BJ (cell line): ENCODE measurements around the gene DDX3X. TPM values are rescaled to one million over a fixed set of nuclear protein-coding genes. Genes with fewer than 3 reads are reported as not detected.

Experiments
- CTCF ChIA-PET: fragments of 350-600 bp; formaldehyde crosslinking; extraction: SDS; loops from one replicate; lab custom pipeline; 2021; ENCODE audit warnings: antibody characterized with exemption, inconsistent platforms; lab: Yijun Ruan, JAX
- POLR2A ChIA-PET: fragments of 300-600 bp; sonication (Branson Sonifier 250); formaldehyde crosslinking; extraction: SDS; loops from one replicate; lab custom pipeline; 2021; ENCODE audit warnings: antibody characterized with exemption; lab: Charles Lee
- DNase-seq: peaks from one replicate; pipeline ENCODE4 v3.0.0-alpha.2; 2011; ENCODE audit warnings: low read depth
- H3K27me3 ChIP-seq: 2 replicates; pipeline ENCODE4 v1.6.0; 2011; ENCODE audit warnings: low read length; ENCODE audit not compliant: control insufficient read depth, insufficient read depth
- H3K36me3 ChIP-seq: 2 replicates; pipeline ENCODE4 v1.5.1; 2011; ENCODE audit warnings: low read length; ENCODE audit not compliant: control insufficient read depth, insufficient read depth
- H3K4me3 ChIP-seq: 2 replicates; pipeline ENCODE4 v1.5.1; 2011; ENCODE audit warnings: low read depth, mild to moderate bottlenecking, control low read depth, low read length
- polyA plus RNA-seq: library from polyadenylated mRNA; depleted of rRNA; stranded (reverse); fragments of >200 nt; gene quantifications from 2 replicates; pipeline ENCODE4 v1.2.3, GENCODE V29; 2011
- TF ChIP-seq, protein P1 (sequence below): IDR thresholded peaks from 2 replicates; pipeline ENCODE4 v1.5.1; 2011; ENCODE audit warnings: low read depth, mild to moderate bottlenecking, control low read depth, inconsistent platforms, low read length, moderate library complexity; ENCODE audit not compliant: insufficient read depth

DDX3X gene
- polyA plus RNA-seq, 1 experiment = 76.2 TPM

- Histone ChIP-seq H3K4me3 (no peak overlapping the region), H3K27me3 (no peaks in the 10 kb centered on the region), H3K36me3 (no peaks in the 10 kb centered on the region)
- ChIA-PET POLR2A (no interaction called here), CTCF (no interaction called here)
- no peak for DNase-seq
- TF ChIP-seq, protein P1, sequence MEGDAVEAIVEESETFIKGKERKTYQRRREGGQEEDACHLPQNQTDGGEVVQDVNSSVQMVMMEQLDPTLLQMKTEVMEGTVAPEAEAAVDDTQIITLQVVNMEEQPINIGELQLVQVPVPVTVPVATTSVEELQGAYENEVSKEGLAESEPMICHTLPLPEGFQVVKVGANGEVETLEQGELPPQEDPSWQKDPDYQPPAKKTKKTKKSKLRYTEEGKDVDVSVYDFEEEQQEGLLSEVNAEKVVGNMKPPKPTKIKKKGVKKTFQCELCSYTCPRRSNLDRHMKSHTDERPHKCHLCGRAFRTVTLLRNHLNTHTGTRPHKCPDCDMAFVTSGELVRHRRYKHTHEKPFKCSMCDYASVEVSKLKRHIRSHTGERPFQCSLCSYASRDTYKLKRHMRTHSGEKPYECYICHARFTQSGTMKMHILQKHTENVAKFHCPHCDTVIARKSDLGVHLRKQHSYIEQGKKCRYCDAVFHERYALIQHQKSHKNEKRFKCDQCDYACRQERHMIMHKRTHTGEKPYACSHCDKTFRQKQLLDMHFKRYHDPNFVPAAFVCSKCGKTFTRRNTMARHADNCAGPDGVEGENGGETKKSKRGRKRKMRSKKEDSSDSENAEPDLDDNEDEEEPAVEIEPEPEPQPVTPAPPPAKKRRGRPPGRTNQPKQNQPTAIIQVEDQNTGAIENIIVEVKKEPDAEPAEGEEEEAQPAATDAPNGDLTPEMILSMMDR = no peak
These were observed 40.7 kb upstream of the DDX3X start for GRCh38 chrX:41293269-41293668.

DNA sequence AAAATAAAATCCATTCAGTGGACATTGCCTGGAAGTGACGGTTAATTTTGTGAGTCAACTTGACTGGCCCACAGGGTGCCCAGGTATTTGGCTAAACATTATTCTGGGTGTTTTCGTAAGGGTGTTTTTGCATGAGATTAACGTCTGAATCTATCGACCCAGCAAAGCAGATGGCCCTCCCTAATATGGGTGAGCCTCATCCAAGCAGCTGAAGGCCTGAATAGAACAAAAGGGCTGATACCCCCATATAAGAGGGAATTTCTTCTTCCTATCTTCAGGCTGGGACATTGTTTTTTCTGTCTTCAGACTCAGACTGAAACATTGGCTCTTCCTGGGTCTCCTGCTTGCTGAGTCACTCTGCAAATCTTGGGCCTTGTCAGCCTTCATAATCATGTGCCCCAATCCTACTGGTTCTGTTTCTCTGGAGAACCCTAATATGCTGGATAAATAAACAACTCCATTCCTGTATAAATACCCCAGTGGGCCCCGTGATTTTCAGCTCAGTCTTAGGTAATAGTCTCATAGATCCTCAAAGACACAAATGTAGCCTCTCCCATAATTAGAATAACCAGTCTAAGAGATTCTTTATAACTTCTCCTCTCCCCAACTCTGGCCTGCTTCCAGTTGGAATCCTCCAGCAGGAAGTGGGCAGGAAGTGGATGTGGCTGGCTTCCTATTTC, 33.1 kb upstream of the DDX3X start:
- no peaks in the 10 kb centered on the region for H3K36me3 ChIP-seq
- no peak for DNase-seq
- ChIA-PET CTCF (no interaction called here), POLR2A (interaction anchor here (0.9 kb wide), 1 partner anchor 653 kb away, joined by 8 read pairs; the partner anchor contains the start of gene CXorf38)
- H3K4me3 ChIP-seq = no peak overlapping the region
- H3K27me3 ChIP-seq = no peaks in the 10 kb centered on the region
- TF ChIP-seq, protein P1 = no peak

DNA sequence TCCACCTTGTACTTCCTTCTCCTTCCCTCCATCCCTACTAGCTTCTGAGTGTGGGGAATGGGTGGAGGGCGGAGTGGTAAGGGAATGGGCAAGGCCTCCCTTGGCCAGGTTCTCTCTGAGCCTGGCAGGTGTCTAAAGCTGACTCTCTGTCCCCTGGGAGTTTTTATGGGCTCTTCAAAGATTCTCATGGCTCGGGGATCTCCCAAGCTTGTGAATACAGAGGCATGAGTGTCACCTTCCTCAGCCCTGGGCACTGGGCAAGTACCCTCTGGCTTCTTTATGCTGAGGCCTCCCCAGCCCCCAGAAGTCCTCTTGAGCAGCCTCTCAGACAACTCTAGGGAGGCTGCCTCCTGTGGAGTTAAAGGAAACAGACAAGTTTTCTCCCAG, 32.5 kb upstream of the DDX3X start:
- ChIA-PET CTCF (no interaction called here), POLR2A (interaction anchor here (0.9 kb wide), 1 partner anchor 654 kb away, joined by 8 read pairs; the partner anchor contains the start of gene CXorf38)
- TF ChIP-seq, protein P1 = no peak
- H3K36me3 ChIP-seq = no peaks in the 10 kb centered on the region
- H3K27me3 ChIP-seq = no peaks in the 10 kb centered on the region
- no peak for DNase-seq
- no peak overlapping the region for H3K4me3 ChIP-seq

- Histone ChIP-seq H3K27me3 (no peaks in the 10 kb centered on the region), H3K4me3 (no peak overlapping the region), H3K36me3 (no peaks in the 10 kb centered on the region)
- no peak for DNase-seq
- ChIA-PET POLR2A (no interaction called here), CTCF (no interaction called here)
- TF ChIP-seq, protein P1 = no peak
These were observed 31.6 kb upstream of the DDX3X start for GRCh38 chrX:41302370-41302769.

DNA sequence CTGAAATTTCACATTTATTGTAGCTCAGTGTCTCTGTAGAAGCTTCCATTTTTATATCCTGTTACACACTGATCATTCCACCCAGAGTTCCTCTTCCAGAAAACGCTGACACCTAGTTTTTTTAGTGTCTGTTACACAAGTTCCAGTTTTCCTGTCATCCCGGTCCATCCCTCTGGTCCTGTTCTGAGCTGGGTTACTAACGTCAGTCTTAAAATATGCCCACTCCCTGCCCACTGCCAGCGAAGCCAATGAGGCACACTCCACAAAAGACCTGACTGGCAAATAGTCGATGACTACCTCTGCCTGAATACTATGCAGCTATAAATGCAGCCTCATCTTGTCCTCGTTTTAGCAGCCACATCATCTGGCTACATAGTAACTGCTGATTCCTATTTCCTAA, 30.9 kb upstream of the DDX3X start:
- Histone ChIP-seq H3K36me3 (no peaks in the 10 kb centered on the region), H3K4me3 (no peak overlapping the region), H3K27me3 (no peaks in the 10 kb centered on the region)
- DNase-seq = no peak
- TF ChIP-seq, protein P1 = no peak
- CTCF ChIA-PET = no interaction called here
- POLR2A ChIA-PET = interaction anchor here (0.6 kb wide), 1 partner anchor 364 kb away, joined by 3 read pairs; no protein-coding TSS in a partner anchor
